ENCODE data around the gene GABBR2. TPM values are rescaled to one million over a fixed set of nuclear protein-coding genes. Genes with fewer than 3 reads are reported as not detected.

GABBR2 gene
- total RNA-seq, 6 experiments from 2014 or later: not detected

DNA sequence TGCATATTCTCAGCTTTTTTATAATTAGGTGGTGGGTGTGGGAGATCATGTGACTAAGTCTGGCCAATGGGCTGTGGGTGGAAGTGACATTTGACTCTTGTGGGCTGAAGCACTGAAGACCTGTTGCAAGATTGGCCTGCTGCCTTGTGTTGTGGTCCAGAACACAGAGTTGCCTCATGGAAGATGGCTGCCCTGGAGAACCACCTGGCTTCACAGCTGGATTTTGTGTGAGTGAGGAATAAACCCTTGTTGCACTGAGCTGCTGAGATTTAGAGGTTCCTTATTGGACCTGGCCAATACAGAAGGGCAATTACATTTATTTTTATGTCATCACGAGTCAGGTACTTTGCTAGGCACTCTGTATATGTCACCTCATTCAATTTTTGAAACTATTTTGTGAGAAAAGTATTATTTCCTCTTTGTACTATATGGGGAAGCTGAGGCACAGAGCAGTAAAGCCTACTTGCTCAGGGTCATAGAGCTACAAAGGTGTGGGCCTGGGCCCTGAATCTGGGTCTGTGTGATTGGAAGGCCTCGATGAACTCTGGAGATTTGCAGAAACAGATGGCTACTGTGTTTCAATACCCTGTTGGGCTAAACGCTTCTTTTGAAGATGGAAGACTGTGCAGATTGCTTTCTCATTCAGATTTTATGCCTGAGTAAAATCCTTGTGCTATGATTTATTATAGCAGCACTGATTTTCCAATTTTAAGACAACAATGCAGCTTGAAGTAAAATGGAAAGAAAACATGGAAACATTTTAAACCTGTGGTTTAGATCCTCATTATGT, 382.1 kb downstream of the GABBR2 start:
- no peaks in the 10 kb centered on the region for H3K9me3 ChIP-seq
- H3K36me3 ChIP-seq: no peaks in the 10 kb centered on the region
- no peak overlapping the region for H3K4me3 ChIP-seq
- ATAC-seq (no peak), DNase-seq (no peak)
- WGBS (ENCODE audit: insufficient coverage, low coverage, low lambda C conversion rate, missing lambda C conversion rate): 80% methylated on average over 3 of the region's 3 CpGs
- H3K4me1 ChIP-seq: no peaks in the 10 kb centered on the region
- TF ChIP-seq CTCF (IDR thresholded peaks at IDR 0.05) (no peak), POLR2A (IDR thresholded peaks at IDR 0.05) (no peak)
- H3K27ac ChIP-seq: no peak overlapping the region
- no peaks in the 10 kb centered on the region for H3K27me3 ChIP-seq
- intact Hi-C loops (cut with DNase I): no loop called here

DNA sequence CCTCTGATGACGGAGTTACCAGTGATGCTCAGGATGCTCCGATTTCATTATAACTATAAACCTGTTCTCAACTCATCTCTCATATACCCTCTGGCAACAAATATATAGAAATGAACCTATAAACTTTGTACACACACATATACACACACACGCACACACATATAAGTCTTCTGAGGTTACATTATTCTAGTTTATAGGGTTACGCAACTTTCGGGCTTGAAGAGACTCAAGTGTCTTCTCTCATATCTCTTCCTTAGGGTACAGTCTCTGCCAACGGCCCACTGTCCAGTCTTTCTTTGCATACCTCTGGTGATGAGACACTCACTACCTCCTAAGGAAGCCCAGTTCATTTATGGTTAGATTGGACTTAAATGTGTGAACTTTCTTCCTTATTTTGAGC, 383.9 kb downstream of the GABBR2 start:
- Histone ChIP-seq H3K4me1 (no peaks in the 10 kb centered on the region), H3K4me3 (no peak overlapping the region), H3K27ac (no peak overlapping the region), H3K36me3 (no peaks in the 10 kb centered on the region), H3K27me3 (no peaks in the 10 kb centered on the region), H3K9me3 (no peaks in the 10 kb centered on the region)
- WGBS (ENCODE audit: insufficient coverage, low coverage, low lambda C conversion rate, missing lambda C conversion rate): 65% methylated on average over 5 of the region's 6 CpGs
- no peak for DNase-seq
- no peak for ATAC-seq
- intact Hi-C loops (cut with DNase I): no loop called here
- TF ChIP-seq CTCF (IDR thresholded peaks at IDR 0.05) (no peak), POLR2A (IDR thresholded peaks at IDR 0.05) (no peak)

DNA sequence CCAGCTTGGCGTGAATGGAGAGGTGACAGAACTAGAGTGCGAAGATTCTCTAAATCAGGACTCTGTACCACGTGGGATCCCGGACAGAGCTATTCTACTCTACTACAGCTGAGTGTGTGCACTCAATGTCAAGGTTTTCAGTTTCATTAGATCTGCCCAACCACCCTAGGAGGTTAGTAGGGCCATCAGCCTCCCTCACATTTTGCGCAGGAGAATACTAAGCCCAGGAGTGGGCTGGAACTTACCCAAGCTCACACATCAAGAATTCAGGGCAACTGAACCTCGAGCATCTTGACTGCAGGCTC, 385.0 kb downstream of the GABBR2 start:
- intact Hi-C loops (cut with DNase I): no loop called here

DNA sequence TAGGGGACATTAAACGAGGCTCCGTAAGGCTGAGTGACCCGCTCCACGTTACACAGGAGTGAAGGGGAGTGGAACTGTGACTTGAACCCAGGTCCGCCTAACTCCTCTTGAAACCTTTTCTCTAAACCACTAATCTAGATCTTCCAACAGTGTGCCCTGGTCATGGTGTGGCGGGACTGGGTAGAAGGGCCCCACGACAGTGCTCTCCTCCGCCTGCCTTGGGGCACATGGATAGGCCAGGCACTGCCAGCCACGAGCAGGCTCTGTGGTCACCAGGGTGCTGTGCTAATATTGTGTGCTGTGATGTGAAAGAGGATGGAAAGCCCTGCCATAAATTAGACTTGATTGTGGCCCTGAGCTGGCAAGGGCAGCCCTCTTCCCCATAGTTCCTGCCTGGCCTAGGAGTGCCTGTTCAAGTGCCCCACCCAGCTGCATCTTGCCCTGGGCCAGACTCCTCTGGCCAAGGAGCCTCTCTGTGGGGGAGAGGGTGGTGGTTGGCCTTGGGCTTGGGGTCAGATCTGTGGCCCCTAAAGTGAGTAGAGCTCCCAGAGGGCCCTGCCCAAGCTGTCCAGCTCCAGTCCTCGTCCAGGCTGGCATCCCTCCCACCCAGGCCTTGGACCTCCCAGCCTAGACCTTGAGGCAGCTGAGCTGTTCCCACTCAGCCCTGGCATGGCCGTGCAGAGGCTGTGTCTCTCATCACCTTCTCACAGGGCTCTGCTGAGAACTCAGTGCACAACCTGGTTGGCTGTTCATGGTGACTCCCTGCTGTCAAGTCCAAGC, 385.5 kb downstream of the GABBR2 start:
- Histone ChIP-seq H3K4me3 (no peak overlapping the region), H3K4me1 (no peaks in the 10 kb centered on the region), H3K9me3 (no peaks in the 10 kb centered on the region), H3K27ac (no peak overlapping the region), H3K36me3 (no peaks in the 10 kb centered on the region), H3K27me3 (no peaks in the 10 kb centered on the region)
- peak in 1 of 4 donors; percentile 8 for ATAC-seq
- DNase-seq: no peak
- 91% methylated on average over 7 of the region's 11 CpGs for whole genome bisulfite sequencing (ENCODE audit: insufficient coverage, low coverage, low lambda C conversion rate, missing lambda C conversion rate)
- intact Hi-C loops (cut with DNase I): no loop called here
- TF ChIP-seq CTCF (IDR thresholded peaks at IDR 0.05) (no peak), POLR2A (IDR thresholded peaks at IDR 0.05) (no peak)

More for the DNA sequence above, 385.0 kb downstream of the GABBR2 start:
- H3K9me3 ChIP-seq: no peaks in the 10 kb centered on the region
- H3K4me1 ChIP-seq: no peaks in the 10 kb centered on the region
- H3K4me3 ChIP-seq: no peak overlapping the region
- no peaks in the 10 kb centered on the region for H3K27me3 ChIP-seq
- ATAC-seq: no peak
- H3K36me3 ChIP-seq: no peaks in the 10 kb centered on the region
- H3K27ac ChIP-seq: no peak overlapping the region
- TF ChIP-seq CTCF (IDR thresholded peaks at IDR 0.05) (no peak), POLR2A (IDR thresholded peaks at IDR 0.05) (no peak)
- no peak for DNase-seq
- no CpG with 5 or more reads among the region's 6 CpGs for WGBS (ENCODE audit: insufficient coverage, low coverage, low lambda C conversion rate, missing lambda C conversion rate)

Data from right lobe of liver (tissue), 6 donors.